GM12875 (cell line): ENCODE measurements around the gene MYT1.

Source experiments
- H3K4me3 ChIP-seq: one replicate; pipeline ENCODE4 v1.5.1; 2011; ENCODE audit warnings: low read depth, low read length, control low read depth
- CTCF ChIP-seq: IDR thresholded peaks from 2 replicates; pipeline ENCODE4 v1.5.1; 2011; ENCODE audit warnings: low read depth, mild to moderate bottlenecking, control low read depth, inconsistent platforms, low read length, moderate library complexity, borderline replicate concordance; ENCODE audit not compliant: insufficient read depth

Gene MYT1

DNA sequence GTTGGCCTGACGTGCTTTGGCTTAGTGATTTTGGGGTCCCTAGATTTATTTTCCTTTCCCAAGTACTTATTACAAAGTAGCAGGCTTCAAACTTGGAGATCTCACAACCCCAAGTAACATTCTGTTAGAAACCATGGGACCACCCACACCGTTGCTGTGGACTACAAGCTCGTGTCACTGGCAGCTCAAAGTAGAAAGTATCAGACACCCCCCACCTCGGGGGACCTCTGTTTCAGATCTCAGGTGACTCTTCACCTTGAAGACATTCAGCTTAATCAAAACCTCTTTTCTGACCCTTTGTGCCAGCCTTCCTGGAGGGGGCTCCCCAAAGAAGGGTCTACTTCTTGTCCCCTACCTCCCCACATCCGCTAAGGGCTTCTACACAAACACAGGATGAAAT, 15.7 kb upstream of the MYT1 start:
- TF ChIP-seq CTCF, result no peak
- no peak overlapping the region for H3K4me3 ChIP-seq

- no peak overlapping the region for H3K4me3 ChIP-seq
- TF ChIP-seq CTCF, result no peak
These were observed 15.1 kb upstream of the MYT1 start for GRCh38 chr20:64149141-64149540.

DNA sequence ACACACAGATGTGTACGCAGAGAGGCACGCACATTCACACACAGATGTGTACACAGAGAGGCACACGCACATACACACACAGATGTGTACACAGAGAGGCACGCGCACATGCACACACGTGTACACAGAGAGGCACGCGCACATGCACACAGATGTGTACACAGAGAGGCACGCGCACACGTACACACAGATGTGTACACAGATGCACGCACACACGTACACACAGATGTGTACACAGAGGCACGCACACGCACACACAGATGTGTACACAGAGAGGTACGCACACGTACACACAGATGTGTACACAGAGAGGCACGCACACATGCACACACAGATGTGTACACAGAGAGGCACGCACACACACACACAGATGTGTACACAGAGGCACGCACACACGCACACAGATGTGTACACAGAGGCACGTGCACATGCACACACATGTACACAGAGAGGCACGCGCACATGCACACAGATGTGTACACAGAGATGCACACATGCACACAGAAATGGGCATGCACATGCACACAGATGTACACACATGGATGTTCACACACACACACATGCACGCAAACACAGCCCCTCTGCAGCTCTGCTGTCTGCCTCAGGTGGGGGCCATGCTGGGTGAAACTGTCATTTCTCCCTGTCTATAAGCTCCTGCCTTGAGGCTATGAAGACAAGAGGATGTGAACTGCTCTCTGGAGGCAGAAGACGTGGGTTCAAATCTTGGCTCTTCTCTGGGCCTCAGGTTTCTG, 14.3 kb upstream of the MYT1 start:
- no peak for TF ChIP-seq CTCF
- H3K4me3 ChIP-seq, result no peak overlapping the region

DNA sequence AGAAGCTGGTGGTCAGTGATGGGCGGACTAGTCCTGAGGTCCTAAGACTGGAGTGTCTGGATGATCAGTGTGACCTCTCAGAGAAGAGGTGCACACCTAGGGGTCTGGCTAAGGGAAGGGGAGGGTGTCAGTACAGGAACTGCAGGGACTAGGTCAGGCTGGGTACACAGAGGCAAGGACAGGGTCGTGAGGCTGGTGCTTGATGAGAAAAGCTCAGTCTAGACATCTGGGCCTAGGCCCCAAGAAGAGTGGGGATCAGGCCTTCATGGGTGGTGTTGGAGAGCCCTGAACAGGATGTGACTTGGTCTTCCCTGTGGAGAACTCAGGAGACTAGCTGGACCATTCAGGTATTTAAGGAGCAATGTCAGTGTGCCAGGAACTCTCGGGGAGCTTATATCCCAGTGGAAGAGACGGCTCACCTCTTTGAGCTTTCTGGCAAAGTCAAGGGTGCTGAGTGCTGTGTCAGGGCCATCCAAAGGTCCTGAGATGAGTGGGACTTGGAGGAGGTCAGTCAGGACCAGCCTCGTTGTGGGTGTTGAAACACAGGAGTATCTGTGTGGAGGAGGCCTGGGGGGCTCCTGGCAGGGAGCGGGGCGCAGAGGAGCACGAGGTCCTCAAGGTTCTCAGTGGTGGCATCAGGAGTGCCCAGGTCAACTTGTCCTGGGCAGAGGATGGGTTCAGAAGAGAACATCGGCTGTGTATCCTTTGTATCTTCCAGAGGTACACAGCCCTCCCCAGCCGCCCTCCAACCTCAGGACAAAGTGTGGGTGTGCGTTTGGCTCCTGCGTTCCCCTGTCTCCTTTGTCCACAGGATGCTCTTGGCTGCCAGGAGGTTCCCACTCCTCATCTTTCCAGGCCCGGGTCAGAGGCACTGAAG, 13.3 kb upstream of the MYT1 start:
- no peak for TF ChIP-seq CTCF
- H3K4me3 ChIP-seq, result no peak overlapping the region

GRCh38 chr20:64151633-64152530, 12.4 kb upstream of the MYT1 start:
- no peak overlapping the region for H3K4me3 ChIP-seq
- TF ChIP-seq CTCF, result no peak

DNA sequence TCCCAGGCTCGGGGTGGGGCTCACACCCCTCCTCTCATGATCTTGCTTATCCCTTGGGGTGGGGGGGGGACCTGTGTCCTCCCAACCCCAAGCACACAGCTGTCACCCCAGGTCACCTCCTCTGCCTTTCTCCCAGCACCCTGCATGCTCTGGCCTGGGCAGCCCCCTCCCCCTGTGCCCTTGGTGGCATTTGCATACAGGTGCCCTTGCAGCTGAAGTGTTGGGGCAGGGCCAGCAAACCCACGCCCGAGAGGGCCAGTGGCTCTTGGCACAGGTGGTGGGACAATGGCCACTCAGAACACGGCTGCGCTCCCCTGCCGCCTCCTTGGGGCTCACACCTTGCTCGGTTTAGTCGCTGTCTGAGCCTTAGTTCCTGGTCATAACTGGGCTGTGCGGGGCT, 11.3 kb upstream of the MYT1 start:
- no peak overlapping the region for H3K4me3 ChIP-seq

More for the DNA sequence above, 11.3 kb upstream of the MYT1 start:
- TF ChIP-seq CTCF, result no peak
